Cardiac muscle cell (in vitro differentiated cells and primary cell): Measurements from ENCODE around the gene POU2F2. TPM values are rescaled to one million over a fixed set of nuclear protein-coding genes. Genes with fewer than 3 reads are reported as not detected.

Experiments used
- DNase-seq, 2 donors: peaks; one replicate each; pipeline versions ENCODE4 v3.0.0 to v3.0.0-alpha.2; 2010 to 2017; ENCODE audit warnings: low read depth in 1 of 2, low spot score in 1 of 2
- H3K27ac ChIP-seq: fragments of 200-600 bp; sonication (generic); 2 replicates; pipeline ENCODE4 v1.5.1; 2016
- H3K27me3 ChIP-seq: fragments of 200-600 bp; sonication (generic); 2 replicates; pipeline ENCODE4 v1.6.0; 2016; ENCODE audit warnings: control low read depth
- H3K36me3 ChIP-seq: fragments of 200-600 bp; sonication (generic); 2 replicates; pipeline ENCODE4 v1.5.1; 2016; ENCODE audit warnings: control low read depth
- H3K4me1 ChIP-seq: fragments of 200-600 bp; sonication (generic); 2 replicates; pipeline ENCODE4 v1.8.1; 2017; ENCODE audit warnings: low read depth, mild to moderate bottlenecking, mixed run types
- H3K4me3 ChIP-seq: fragments of 200-600 bp; sonication (generic); 2 replicates; pipeline ENCODE4 v1.5.1; 2016; ENCODE audit warnings: mild to moderate bottlenecking
- H3K9me3 ChIP-seq: fragments of 200-600 bp; sonication (generic); 2 replicates; pipeline ENCODE4 v1.5.1; 2017; ENCODE audit warnings: low read depth, mild to moderate bottlenecking, control low read depth
- CTCF ChIP-seq: IDR thresholded peaks from 2 replicates; pipeline ENCODE4 v1.5.1; 2012; ENCODE audit warnings: low read depth, mild to moderate bottlenecking, low read length
- polyA plus RNA-seq: library from polyadenylated mRNA; unstranded; fragments of >200 nt; fragmentation: Nextera tagmentation; extraction: Ambion mirVana; gene quantifications from 2 replicates; pipeline ENCODE4 v1.2.1, GENCODE V29; 2016
- total RNA-seq: library from RNA; depleted of rRNA; stranded (reverse); fragments of >200 nt; gene quantifications from 2 replicates; pipeline ENCODE4 v1.2.3, GENCODE V29; 2016

Gene POU2F2
- total and polyA plus RNA-seq, 2 experiments from 2014 or later: 0.12 TPM; not detected in 1

DNA sequence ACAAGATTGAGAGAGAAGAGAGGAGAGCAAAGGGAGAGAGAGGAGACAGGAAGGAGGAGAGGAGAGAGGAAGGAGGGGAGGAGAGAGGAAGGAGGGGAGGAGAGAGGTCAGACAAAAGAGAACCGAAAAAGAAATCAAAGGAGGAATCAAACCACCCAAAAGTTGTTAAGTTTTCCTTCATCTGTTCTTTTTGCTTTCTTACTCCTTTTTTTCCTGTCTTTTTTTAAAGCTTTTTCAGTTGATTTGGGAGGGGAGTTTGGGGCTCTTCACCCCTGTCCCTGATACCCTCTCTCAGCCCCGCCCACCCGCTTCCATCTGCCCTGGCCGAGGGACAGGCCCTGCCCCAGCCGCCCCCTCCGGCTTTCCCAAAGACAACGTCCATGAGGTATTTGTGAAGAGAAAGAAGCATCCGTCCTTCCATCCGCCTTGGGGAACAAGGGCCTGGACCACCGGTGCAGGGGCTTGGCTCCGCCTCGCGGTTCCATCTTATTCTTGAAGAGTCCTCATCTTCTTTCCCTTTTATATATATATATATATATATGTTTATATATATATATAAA, 43.0 kb downstream of the POU2F2 start:
- Histone ChIP-seq H3K4me1 (peaks cover 7% of the 10 kb centered on the region), H3K27me3 (no peaks in the 10 kb centered on the region), H3K36me3 (no peaks in the 10 kb centered on the region), H3K9me3 (no peaks in the 10 kb centered on the region), H3K27ac (no peak overlapping the region), H3K4me3 (no peak overlapping the region)
- DNase-seq: no peak
- no peak for TF ChIP-seq CTCF

GRCh38 chr19:42088471-42089190, 43.6 kb downstream of the POU2F2 start:
- peak in 1 of 2 donors; percentile 72 for DNase-seq
- no peak for TF ChIP-seq CTCF
- peaks cover 7% of the 10 kb centered on the region for H3K4me1 ChIP-seq
- H3K27me3 ChIP-seq: no peaks in the 10 kb centered on the region
- no peak overlapping the region for H3K27ac ChIP-seq
- no peak overlapping the region for H3K4me3 ChIP-seq
- H3K9me3 ChIP-seq: no peaks in the 10 kb centered on the region
- H3K36me3 ChIP-seq: no peaks in the 10 kb centered on the region

GRCh38 chr19:42086770-42087550, 45.3 kb downstream of the POU2F2 start:
- Histone ChIP-seq H3K27me3 (no peaks in the 10 kb centered on the region), H3K4me3 (no peak overlapping the region), H3K4me1 (peaks cover 7% of the 10 kb centered on the region), H3K36me3 (no peaks in the 10 kb centered on the region), H3K27ac (no peak overlapping the region), H3K9me3 (no peaks in the 10 kb centered on the region)
- no peak for DNase-seq
- no peak for TF ChIP-seq CTCF

- no peak for TF ChIP-seq CTCF
- Histone ChIP-seq H3K4me3 (no peak overlapping the region), H3K27me3 (no peaks in the 10 kb centered on the region), H3K9me3 (no peaks in the 10 kb centered on the region), H3K36me3 (peaks cover 7% of the 10 kb centered on the region), H3K4me1 (peaks cover 7% of the 10 kb centered on the region), H3K27ac (no peak overlapping the region)
- DNase-seq: no peak
Measured at GRCh38 chr19:42086188-42086736, 46.0 kb downstream of the POU2F2 start.

DNA sequence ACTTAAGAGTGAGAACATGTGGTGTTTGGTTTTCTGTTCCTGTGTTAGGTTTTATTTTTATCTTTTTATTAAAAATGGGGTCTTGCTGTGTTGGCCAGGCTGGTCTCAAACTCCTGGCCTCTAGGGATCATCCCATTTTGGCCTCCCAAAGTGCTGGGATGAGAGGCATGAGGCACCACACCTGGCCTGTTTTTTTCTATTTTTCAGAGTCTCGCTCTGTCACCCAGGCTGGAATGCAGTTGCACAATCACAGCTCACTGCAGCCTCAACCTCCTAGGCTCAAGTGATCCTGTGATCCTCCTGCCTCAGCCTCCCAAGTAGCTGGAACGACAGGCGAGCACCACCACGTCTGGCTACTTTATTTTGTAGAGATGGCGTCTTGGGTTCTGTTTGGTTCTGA, 48.7 kb downstream of the POU2F2 start:
- no peaks in the 10 kb centered on the region for H3K9me3 ChIP-seq
- H3K36me3 ChIP-seq: peaks cover 28% of the 10 kb centered on the region
- H3K27me3 ChIP-seq: no peaks in the 10 kb centered on the region
- no peak overlapping the region for H3K27ac ChIP-seq
- no peak overlapping the region for H3K4me3 ChIP-seq
- H3K4me1 ChIP-seq: peaks cover 7% of the 10 kb centered on the region
- TF ChIP-seq CTCF: no peak
- no peak for DNase-seq
